Mammary epithelial cell (primary cell): ENCODE results near the gene NPHP4.

Experiments
- EZH2 ChIP-seq: IDR thresholded peaks from 2 replicates; pipeline ENCODE4 v1.6.1; 2012; ENCODE audit warnings: low read length, inconsistent platforms, borderline replicate concordance
- TF ChIP-seq, protein P1 (sequence below), 2 donors: IDR thresholded peaks in 1 of 2; conservative IDR thresholded peaks in 1 of 2; 2 replicates each; pipeline ENCODE4 v1.5.1; 2011 to 2012; ENCODE audit warnings: inconsistent platforms in 2 of 2, low read length in 2 of 2, mild to moderate bottlenecking in 2 of 2, control low read depth in 1 of 2, low read depth in 1 of 2; ENCODE audit not compliant: insufficient read depth in 1 of 2; ENCODE audit errors: extremely low read depth in 1 of 2

GRCh38 chr1:5895446-5896406, 96.5 kb downstream of the NPHP4 start:
- TF ChIP-seq, protein P1, sequence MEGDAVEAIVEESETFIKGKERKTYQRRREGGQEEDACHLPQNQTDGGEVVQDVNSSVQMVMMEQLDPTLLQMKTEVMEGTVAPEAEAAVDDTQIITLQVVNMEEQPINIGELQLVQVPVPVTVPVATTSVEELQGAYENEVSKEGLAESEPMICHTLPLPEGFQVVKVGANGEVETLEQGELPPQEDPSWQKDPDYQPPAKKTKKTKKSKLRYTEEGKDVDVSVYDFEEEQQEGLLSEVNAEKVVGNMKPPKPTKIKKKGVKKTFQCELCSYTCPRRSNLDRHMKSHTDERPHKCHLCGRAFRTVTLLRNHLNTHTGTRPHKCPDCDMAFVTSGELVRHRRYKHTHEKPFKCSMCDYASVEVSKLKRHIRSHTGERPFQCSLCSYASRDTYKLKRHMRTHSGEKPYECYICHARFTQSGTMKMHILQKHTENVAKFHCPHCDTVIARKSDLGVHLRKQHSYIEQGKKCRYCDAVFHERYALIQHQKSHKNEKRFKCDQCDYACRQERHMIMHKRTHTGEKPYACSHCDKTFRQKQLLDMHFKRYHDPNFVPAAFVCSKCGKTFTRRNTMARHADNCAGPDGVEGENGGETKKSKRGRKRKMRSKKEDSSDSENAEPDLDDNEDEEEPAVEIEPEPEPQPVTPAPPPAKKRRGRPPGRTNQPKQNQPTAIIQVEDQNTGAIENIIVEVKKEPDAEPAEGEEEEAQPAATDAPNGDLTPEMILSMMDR (conservative IDR thresholded peaks at IDR 0.05 in 1 of 2, IDR thresholded peaks at IDR 0.05 in 1 of 2; ENCODE audit: extremely low read depth in 1 of 2, insufficient read depth in 1 of 2, low read depth in 1 of 2, low read length in 2 of 2) = no peak
- TF ChIP-seq EZH2 = no peak
